HG02981 (cell line): ENCODE measurements around the gene UAP1L1.
"Not testable (repeated sequence)": the region's sequence is repeated elsewhere in the genome, so short reads cannot be mapped to it uniquely, and the experiment has no call there.

Experiments
- ATAC-seq: cut with Tn5 transposase; IDR thresholded peaks from one replicate; pipeline ENCODE4 v1.9.1; 2021; ENCODE audit warnings: mild to moderate bottlenecking, moderate library complexity; ENCODE audit not compliant: unreplicated experiment

The UAP1L1 gene

DNA sequence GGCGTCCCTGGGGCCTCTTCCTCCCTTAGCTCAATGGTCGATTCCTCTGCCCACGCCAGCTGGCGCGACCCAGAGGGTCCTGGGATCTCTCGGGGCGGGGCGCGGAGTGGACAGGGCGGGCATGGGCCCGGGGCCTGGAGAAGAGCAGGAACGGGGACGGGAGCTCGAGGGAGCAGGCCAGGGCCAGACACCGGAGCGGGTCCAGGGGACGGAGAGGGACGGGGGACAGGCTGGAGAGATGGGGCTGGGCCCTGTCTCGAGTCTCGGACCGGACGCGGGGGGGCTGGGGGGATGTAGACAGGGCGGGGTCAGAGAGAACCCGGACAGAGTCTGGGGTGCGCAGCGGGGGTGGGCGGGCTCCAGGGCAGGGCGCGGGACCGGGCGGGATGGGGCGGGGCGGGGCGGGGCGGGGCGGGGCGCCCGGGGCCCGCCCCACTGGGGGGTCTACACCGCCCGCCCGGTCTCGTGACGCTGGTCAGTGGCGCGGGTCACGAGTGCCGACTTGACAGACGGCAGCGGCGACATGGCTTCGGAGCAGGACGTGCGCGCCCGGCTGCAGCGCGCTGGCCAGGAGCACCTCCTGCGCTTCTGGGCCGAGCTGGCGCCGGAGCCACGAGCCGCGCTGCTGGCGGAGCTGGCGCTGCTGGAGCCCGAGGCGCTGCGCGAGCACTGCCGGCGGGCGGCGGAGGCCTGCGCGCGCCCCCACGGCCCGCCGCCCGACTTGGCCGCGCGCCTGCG lies at the start of gene UAP1L1:
Gene UAP1L1 (plus strand): TSS at position 508 of the 738 bp plus-strand sequence. CDS start 16 bp downstream, at position 524.
- peak; percentile 62 for ATAC-seq

DNA sequence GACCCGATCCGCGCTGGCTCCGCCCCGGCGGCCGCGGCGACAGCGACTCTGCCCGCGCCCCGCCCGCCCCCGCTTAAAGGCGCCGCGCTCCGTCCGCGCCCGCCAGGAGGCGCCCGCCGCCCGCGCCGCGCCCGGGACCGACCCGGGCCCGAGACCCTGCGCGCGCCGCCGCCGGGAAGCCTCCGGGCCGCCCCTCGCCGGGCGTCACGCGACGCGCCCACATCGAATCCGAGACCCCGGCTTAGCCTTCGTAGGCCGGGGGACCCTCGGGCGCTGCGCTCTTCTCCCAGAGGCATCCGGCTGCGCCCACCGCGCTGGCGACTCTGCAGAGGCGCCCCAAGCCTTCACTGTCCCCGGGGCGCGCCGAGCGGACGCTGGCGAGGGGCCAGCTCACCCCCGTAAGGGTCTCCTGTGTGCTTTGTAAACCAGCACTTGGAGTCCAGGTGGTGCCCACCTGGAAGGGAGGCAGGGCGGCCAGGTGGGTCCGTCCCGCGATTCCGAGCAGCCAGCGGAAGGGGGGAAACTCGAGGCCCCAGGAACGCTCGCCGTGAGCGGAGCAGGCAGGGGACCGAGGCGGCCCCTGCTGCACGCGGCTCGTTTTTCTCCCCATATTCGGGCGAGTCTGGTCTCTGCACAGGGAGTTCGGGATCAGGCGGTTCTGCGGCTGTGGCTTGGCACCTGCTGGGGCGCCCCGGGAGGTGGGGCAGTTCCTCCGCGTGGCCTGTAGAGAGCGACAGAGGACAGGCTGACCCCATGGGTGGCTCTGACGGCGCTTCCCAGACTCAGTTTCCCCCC lies 48.9 kb upstream of the UAP1L1 start:
- ATAC-seq, result no peak

DNA sequence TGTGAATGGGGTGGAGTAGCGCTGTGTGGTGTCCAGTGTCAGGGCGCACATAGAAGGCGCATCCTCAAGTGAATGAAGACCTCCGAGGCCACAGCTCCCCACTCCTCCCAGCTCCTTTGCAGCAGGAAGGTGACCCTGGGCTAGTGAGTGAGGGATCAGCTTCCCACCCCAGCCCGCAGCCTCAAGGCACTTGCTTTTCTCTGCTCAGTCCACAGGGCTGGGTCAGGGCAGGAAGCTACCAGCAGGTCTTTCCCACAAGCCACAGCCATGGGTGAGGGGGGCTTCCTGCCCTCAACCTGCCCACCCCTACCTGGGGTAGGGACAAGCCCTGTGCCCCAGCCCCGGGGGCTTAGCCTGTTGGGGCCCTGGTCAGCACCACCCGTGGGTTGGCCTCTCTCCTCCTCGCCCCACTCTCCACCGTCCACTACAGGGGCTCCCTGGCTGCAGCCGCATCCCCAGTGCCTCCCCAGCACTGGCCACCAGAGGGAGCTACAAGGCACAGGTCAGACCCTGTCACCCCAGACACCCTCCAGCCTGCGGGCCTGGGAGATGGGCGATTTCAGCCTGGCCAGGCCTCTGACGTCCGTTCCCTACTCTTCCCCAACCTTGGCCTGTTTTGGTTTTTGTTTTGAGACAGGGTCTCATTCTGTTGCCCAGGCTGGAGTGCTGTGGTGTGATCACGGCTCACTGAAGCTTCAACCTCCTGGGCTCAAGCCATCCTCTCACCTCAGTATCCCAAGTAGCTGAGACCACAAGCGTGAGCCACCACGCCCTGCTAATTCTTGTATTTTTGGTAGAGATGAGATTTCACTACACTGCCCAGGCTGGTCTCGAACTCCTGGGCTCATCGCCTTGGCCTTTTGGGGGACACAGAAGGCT lies 48.0 kb upstream of the UAP1L1 start:
- peak; percentile 37 for ATAC-seq

DNA sequence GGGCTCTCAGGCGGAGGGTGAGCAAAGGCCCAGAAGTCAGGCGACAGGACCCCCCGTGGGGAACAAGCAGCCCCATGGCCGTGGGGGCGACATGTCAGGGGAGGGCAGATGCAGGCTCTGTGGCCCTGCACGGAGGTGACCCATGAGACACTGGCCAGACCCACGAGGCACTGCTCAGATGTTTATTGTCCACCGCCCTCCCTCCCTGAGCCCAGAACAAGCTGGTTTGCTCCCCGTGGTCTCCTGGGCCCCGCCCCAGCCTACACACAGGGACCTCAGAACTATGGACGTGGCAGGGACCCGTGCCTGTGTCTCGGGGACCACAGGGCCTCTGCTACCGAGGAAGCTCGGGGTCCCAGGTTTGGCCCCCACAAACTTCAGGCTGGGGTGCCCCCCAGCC lies 47.3 kb upstream of the UAP1L1 start:
- ATAC-seq, result no peak

DNA sequence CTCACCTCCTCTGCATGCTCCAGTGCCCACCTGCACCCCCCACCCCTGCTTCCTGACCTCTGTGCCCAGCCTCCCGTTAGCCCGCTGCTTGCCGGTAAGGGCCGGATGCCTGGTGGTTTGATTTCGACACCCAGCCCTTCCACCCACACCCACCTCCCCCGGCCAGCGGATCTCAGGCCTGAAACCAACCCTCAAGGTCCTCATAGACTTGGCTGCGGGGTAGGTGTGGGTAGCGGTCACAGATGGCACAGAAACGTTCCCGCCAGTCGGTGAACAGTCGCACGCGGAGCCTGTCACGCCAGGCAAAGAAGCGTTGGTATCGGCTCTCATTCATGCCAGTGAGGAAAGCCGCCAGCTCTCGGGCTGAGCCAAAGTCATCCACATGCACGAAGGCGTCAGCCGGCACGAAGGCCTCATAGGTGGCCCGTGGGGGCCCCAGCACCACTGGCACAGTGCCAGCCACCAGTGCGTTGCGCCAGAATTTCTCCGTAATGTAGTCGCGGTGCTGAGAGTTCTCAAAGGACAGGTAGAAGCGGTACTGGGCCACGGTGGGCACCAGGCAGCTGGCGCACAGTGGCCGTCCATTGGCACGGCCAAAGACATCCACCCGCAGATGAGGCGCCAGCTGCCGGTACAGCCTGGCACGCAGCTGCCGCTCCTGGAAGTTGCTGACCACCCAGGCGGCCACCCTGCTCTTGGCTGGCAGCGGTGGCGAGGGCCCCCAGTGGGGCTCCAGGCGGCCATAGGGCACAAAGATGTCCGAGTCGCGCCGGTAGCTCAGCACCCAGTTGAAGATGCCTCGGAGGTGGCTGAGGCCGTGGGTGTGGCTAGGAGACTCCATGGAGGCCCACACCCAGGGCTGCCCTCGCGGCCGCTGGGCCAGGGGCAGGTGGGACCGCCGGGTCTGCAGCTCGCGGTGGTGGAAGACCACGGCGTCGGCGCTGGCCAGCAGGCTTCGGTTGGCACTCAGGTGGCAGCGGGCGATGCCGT lies 46.5 kb upstream of the UAP1L1 start:
- ATAC-seq, result no peak

GRCh38 chr9:137031904-137032640 lies 45.2 kb upstream of the UAP1L1 start, which contains the start of gene FUT7:
FUT7 (minus strand) TSS chr9:137032088; CDS start chr9:137031991, 97 bp downstream.
- no peak for ATAC-seq

- ATAC-seq, result no peak
These were observed 44.5 kb upstream of the UAP1L1 start for GRCh38 chr9:137032858-137033257.

DNA sequence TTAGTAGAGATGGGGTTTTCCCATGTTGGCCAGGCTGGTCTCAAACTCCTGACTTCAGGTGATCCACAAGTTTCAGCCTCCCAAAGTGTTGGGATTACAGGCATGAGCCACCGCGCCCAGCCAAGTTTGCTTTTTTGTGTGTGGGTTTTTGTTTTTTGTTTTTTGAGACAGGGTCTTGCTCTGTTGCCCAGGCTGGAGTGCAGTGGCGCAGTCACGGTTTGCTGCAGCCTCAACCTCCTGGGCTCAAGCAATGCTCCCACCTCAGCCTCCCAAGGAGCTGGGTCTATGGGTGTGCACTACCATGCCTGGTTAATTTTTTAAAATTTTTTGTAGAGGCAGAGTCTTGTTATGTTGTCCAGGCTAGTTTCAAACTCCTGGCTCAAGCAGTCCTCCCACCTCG lies 43.8 kb upstream of the UAP1L1 start:
- not testable (repeated sequence) for ATAC-seq

GRCh38 chr9:137034039-137034708 lies 43.1 kb upstream of the UAP1L1 start:
- ATAC-seq, result no peak

DNA sequence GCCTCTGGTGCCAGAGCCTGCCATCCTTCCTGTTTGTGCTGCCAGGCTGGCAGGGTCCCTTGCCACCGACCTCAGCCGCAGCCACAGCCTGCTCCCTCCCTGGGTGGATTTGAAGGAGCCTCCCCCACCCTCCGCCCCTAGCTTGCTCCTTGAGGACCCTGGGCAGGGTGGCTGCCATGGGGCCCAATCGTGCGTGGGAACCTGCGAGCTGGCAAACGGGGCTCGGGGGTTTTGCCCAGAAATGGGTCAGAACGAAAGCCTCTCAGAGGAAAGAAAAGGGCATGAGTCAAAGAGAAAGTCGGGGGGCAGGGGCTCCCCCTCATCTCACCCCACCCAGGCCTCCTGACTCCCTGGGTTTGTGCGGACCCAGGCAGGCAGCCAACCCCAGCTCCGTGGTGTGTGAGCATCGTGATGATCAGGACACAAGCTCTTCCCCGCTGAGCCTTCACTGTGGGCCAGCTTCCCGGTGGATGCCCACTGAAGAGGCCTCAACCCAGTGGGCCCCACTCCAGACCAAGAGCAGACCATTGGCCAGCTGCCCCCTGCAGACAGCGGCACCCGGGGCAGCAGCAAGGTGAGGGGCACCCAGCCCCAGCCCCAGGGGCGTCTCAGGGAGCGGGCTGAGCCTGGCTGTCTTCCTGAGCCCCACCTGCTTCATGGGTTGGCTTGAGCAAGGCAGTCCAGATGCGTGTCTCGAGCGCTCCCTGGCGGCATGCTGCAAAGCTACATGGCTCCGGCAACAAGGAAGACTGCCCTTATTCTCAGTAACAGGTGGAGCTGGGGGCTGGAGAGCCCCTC lies 42.4 kb upstream of the UAP1L1 start:
- peak; percentile 63 for ATAC-seq

DNA sequence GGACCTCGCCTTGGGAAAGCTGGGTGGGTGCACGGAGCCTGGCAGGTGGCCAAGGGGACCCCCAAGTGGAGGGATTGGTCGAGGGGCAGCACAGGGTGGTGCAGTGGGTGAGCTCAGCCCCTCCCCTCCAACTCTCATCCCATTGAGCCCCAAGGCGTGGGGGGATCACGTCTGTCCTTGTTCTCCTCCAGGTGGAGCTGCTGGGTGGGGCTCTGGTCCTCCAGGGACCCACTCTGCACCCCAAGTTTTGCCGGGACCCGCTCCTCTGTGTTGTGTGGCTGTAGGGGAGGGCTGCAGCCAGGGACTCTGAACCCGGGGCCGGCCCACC lies 41.8 kb upstream of the UAP1L1 start:
- ATAC-seq, result no peak

GRCh38 chr9:137035937-137036336 lies 41.4 kb upstream of the UAP1L1 start:
- no peak for ATAC-seq

DNA sequence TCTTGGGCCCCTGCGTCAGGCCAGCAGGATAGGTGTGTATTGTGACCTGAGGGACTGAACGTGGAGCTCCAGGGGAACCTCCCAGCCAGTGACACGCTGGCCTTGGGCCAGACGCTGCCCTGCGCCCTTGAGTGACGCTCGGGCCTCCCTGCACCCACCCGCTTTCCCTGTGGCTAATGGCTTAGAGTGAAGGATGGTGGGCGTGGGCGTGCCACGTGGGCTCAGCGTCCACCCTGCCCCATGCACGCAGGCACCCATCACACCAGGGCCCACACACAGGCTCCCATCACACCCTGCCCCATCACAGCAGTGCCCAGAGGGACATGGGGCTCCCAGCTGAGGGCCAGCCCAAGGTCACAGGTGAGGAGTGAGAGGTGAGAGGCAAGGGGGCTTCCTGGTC lies 40.3 kb upstream of the UAP1L1 start:
- no peak for ATAC-seq

DNA sequence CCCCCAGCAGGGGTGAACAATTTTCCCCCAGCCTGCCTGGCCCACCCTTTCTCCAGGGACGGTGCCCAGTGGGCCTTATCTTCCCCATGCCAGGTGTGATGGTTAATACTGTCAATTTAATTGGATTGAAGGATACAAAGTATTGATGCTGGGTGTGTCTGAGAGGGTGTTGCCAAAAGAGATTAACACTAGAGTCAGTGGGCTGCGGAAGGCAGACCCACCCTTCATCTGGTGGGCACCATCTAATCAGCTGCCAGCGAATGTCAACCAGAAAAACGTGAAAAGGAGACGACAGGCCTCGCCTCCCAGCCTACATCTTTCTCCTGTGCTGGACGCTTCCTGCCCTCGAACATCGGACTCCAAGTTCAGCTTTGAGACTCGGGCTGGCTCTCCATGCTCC lies 39.8 kb upstream of the UAP1L1 start:
- ATAC-seq, result no peak

DNA sequence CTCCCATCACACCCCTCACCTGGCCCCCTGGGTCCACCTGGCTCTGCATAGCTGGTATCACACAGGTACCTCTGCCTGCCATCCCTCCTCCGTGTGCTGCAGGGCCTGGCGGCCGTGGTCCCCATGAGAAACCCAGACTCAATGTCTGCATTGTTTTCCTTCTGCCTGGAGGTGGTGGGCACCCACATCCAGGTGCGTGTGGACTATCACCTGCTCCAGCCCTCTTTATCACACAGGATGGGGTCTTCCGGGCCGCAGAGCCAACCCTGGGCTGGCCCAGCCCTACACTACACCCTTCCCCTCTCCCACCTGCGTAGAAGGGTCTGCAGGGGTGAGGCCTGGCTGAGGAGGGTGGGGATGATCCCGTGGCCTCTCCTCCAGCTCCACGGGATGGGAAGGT lies 38.4 kb upstream of the UAP1L1 start:
- ATAC-seq, result no peak

- ATAC-seq, result no peak
These were observed 37.5 kb upstream of the UAP1L1 start for GRCh38 chr9:137039611-137040366.

DNA sequence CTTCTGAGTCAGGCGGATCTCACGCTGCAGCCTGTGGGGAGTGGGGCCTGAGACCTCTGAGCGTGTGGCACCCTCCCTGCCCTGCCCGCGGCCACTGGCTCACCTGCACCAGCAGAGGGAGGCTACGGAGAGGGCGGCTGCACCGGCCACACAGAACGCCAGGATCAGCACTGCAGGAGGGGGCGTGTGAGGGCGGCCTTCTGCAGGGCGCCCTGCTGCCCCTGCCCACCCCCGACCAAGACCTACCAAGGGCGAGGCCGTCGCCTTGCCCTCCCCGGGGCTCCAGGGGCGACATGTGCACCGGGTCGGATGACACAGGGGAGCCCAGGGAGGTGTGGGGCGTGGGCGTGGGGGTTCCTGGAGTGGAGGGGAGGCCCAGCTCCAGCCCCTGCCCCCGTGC lies 36.7 kb upstream of the UAP1L1 start:
- no peak for ATAC-seq
